Loucy (cell line): ENCODE results near the gene ZNF438.

ENCODE experiments used
- H2AFZ ChIP-seq: fragments of 200-600 bp; sonication (generic); 2 replicates; pipeline ENCODE4 v1.6.0; 2016; ENCODE audit warnings: antibody characterized with exemption, mild to moderate bottlenecking, low read length, moderate library complexity
- H3F3A ChIP-seq: fragments of 200-600 bp; 2 replicates; pipeline ENCODE4 v1.6.0; 2016; ENCODE audit warnings: antibody characterized with exemption, low read depth, mild to moderate bottlenecking
- H3K27me3 ChIP-seq: fragments of 200-600 bp; sonication (generic); 2 replicates; pipeline ENCODE4 v1.6.1; 2014; ENCODE audit warnings: low read length, mild to moderate bottlenecking; ENCODE audit not compliant: insufficient read depth, poor library complexity, severe bottlenecking
- H3K36me3 ChIP-seq: fragments of 200-600 bp; sonication (generic); 2 replicates; pipeline ENCODE4 v1.6.1; 2016; ENCODE audit warnings: low read length; ENCODE audit not compliant: insufficient read depth
- H3K4me1 ChIP-seq: fragments of 200-600 bp; sonication (generic); 2 replicates; pipeline ENCODE4 v1.5.1; 2014; ENCODE audit warnings: low read length, mild to moderate bottlenecking; ENCODE audit not compliant: insufficient read depth, poor library complexity, severe bottlenecking
- H3K4me2 ChIP-seq: fragments of 200-600 bp; sonication (generic); 2 replicates; pipeline ENCODE4 v1.6.0; 2014; ENCODE audit warnings: antibody characterized with exemption, low read length, low read depth, mild to moderate bottlenecking; ENCODE audit not compliant: poor library complexity, severe bottlenecking
- H3K4me3 ChIP-seq: fragments of 200-600 bp; sonication (generic); 2 replicates; pipeline ENCODE4 v1.5.1; 2014; ENCODE audit warnings: low read length, mild to moderate bottlenecking, mixed read lengths; ENCODE audit not compliant: poor library complexity, severe bottlenecking
- H3K79me2 ChIP-seq: fragments of 200-600 bp; sonication (generic); 2 replicates; pipeline ENCODE4 v1.6.1; 2014; ENCODE audit warnings: low read length; ENCODE audit not compliant: insufficient read depth
- H3K9ac ChIP-seq: fragments of 200-600 bp; sonication (generic); 2 replicates; pipeline ENCODE4 v1.6.0; 2014; ENCODE audit warnings: mild to moderate bottlenecking, low read depth, low read length, moderate library complexity; ENCODE audit not compliant: poor library complexity, severe bottlenecking
- H3K9me2 ChIP-seq: fragments of 200-600 bp; sonication (generic); replicated peaks from 2 replicates; pipeline ENCODE4 v1.6.1; 2016; ENCODE audit warnings: low read depth, low read length, mixed read lengths
- H3K9me3 ChIP-seq: fragments of 200-600 bp; sonication (generic); 2 replicates; pipeline ENCODE4 v1.6.1; 2014; ENCODE audit warnings: mild to moderate bottlenecking, antibody characterized with exemption, low read length, low read depth; ENCODE audit not compliant: insufficient read depth
- H4K20me1 ChIP-seq: fragments of 200-600 bp; sonication (generic); 2 replicates; pipeline ENCODE4 v1.6.0; 2014; ENCODE audit warnings: antibody characterized with exemption, low read length, mild to moderate bottlenecking; ENCODE audit not compliant: insufficient read depth, poor library complexity, severe bottlenecking
- CTCF ChIP-seq: fragments of 200-600 bp; sonication (generic); conservative IDR thresholded peaks from 2 replicates; pipeline ENCODE4 v1.5.1; 2014; ENCODE audit warnings: mild to moderate bottlenecking, antibody characterized with exemption, low read length
- EZH2phosphoT487 ChIP-seq: fragments of 200-600 bp; IDR thresholded peaks from 2 replicates; pipeline ENCODE4 v1.6.1; 2018; ENCODE audit warnings: antibody characterized with exemption, mild to moderate bottlenecking, moderate library complexity, borderline replicate concordance

ZNF438 gene

DNA sequence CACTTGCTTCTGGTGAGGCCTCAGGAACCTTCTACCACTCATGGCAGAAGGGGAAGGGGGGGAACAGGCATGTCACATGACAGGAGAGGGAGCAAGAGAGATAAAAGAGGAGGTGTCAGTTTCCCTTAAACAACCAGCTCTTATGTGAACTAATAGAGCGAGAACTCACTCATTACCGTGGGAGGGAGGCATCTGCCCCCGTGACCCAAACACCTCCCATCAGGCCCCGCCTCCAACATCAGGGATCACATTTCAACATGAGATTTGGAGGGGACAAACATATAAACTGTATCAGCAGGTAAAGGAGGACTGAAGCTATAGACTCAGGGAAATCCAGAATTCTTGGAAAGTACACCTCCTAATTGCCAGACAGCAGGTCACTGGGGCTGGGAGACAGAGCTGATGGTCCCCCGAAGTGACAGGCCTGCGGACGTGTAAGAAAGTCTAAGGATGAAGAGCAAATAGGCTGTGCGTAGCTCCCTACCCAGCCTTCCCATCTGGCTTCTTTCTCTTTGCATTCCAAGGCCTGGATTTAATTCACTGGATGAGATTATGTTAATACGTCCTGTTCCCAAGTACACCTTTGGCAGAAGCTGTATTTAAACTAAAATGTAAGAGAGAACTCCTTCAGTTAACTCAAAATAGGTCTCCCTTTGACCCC, 215.4 kb downstream of the ZNF438 start:
- Histone ChIP-seq H4K20me1 (no peaks in the 10 kb centered on the region), H3K9me3 (no peaks in the 10 kb centered on the region), H3K9ac (no peak overlapping the region), H3K9me2 (no peaks in the 10 kb centered on the region), H3K4me2 (no peak overlapping the region), H3K4me3 (no peak overlapping the region), H2AFZ (no peak overlapping the region), H3K4me1 (peaks cover 62% of the 10 kb centered on the region), H3K79me2 (no peaks in the 10 kb centered on the region), H3K36me3 (no peaks in the 10 kb centered on the region), H3F3A (no peaks in the 10 kb centered on the region), H3K27me3 (no peaks in the 10 kb centered on the region)
- no peak for TF ChIP-seq EZH2phosphoT487
- no peak for TF ChIP-seq CTCF

- Histone ChIP-seq H3K9ac (no peak overlapping the region), H3K4me1 (peaks cover 45% of the 10 kb centered on the region), H3K9me3 (no peaks in the 10 kb centered on the region), H3K9me2 (no peaks in the 10 kb centered on the region), H2AFZ (no peak overlapping the region), H3K4me2 (peak overlapping the region; percentile 60), H3K36me3 (no peaks in the 10 kb centered on the region), H3K4me3 (no peak overlapping the region), H3F3A (no peaks in the 10 kb centered on the region), H3K27me3 (no peaks in the 10 kb centered on the region), H3K79me2 (no peaks in the 10 kb centered on the region), H4K20me1 (no peaks in the 10 kb centered on the region)
- TF ChIP-seq EZH2phosphoT487 (no peak), CTCF (no peak)
Observed at GRCh38 chr10:30813872-30814481, 217.7 kb downstream of the ZNF438 start.

- peak overlapping the region; percentile 39; the same call in 1 of the 2 replicates for H2AFZ ChIP-seq
- peaks cover 40% of the 10 kb centered on the region for H3K4me1 ChIP-seq
- no peak for TF ChIP-seq CTCF
- no peak for TF ChIP-seq EZH2phosphoT487
- H3K9me2 ChIP-seq, result no peaks in the 10 kb centered on the region
- H3K9ac ChIP-seq, result no peak overlapping the region
- no peaks in the 10 kb centered on the region for H4K20me1 ChIP-seq
- H3K4me2 ChIP-seq, result peak overlapping the region; percentile 60
- H3K27me3 ChIP-seq, result no peaks in the 10 kb centered on the region
- no peaks in the 10 kb centered on the region for H3K9me3 ChIP-seq
- H3K4me3 ChIP-seq, result no peak overlapping the region
- no peaks in the 10 kb centered on the region for H3F3A ChIP-seq
- H3K79me2 ChIP-seq, result no peaks in the 10 kb centered on the region
- no peaks in the 10 kb centered on the region for H3K36me3 ChIP-seq
Observed at GRCh38 chr10:30812018-30812851, 219.4 kb downstream of the ZNF438 start.
